ENCODE results near the gene BCAN. TPM values are rescaled to one million over a fixed set of nuclear protein-coding genes. Genes with fewer than 3 reads are reported as not detected.

BCAN gene
- total and polyA plus RNA-seq, 2 of the 8 experiments (the other 6 are each of a cell fraction or from before 2014, with no cell fraction given) = 4.5 to 24.0 TPM

- Histone ChIP-seq H2BK20ac (ENCODE audit: low read length) (peak overlapping the region; percentile 94), H3K27me3 (replicated peaks in 1 of 4; ENCODE audit: control insufficient read depth in 3 of 4, extremely low read depth in 1 of 4, insufficient read depth in 3 of 4, low read length in 3 of 4) (peaks cover 0 to 7% (median 0%) of the 10 kb centered on the region in 4 experiments; a peak in 2 of 7 replicates), H2AK5ac (ENCODE audit: low read depth, low read length) (peak overlapping the region; percentile 98), H2BK12ac (ENCODE audit: low read depth, low read length) (peak overlapping the region; percentile 99), H3K4me1 (replicated peaks in 1 of 4; ENCODE audit: control insufficient read depth in 3 of 4, insufficient read depth in 4 of 4, low read length in 3 of 4) (peaks cover 24 to 50% (median 38%) of the 10 kb centered on the region in 4 experiments), H3K27ac (ENCODE audit: low read depth, low read length) (peak overlapping the region; percentile 74), H3K36me3 (ENCODE audit: control insufficient read depth in 2 of 4, insufficient read depth in 4 of 4, low read length in 3 of 4) (peaks cover 4 to 13% (median 6%) of the 10 kb centered on the region in 4 experiments), H3K23me2 (ENCODE audit: low read depth, low read length) (peaks cover 10% of the 10 kb centered on the region; the same call in 1 of the 2 replicates), H2AFZ (ENCODE audit: low read length) (no peak overlapping the region), H3K4me3 (ENCODE audit: extremely low read depth in 1 of 4, insufficient read depth in 2 of 4, low read depth in 3 of 4, low read length in 4 of 4) (peak overlapping the region in 1 of 4 experiments; percentile 49; a peak in 3 of 8 replicates), H3K4me2 (ENCODE audit: insufficient read depth in 1 of 2, low read depth in 2 of 2, low read length in 2 of 2) (peak overlapping the region; percentile 14 to 72), H4K5ac (ENCODE audit: insufficient read length, low read depth, low read length) (peak overlapping the region; percentile 44), H4K8ac (ENCODE audit: extremely low read depth, insufficient read depth, low read length) (peak overlapping the region; percentile 51; the same call in 1 of the 2 replicates), H3K14ac (ENCODE audit: insufficient read length) (no peak overlapping the region), H3K23ac (ENCODE audit: insufficient read length) (no peak overlapping the region), H3K9ac (replicated peaks in 1 of 4; ENCODE audit: extremely low read depth in 1 of 4, low read depth in 3 of 4, low read length in 3 of 4) (peak overlapping the region in 2 of 4 experiments; percentile 28 to 29; a peak in 4 of 7 replicates), H3K56ac (replicated peaks; ENCODE audit: insufficient read length, low read depth, low read length) (peak overlapping the region; percentile 70), H4K20me1 (replicated peaks in 1 of 2; ENCODE audit: control insufficient read depth in 1 of 2, insufficient read depth in 2 of 2, low read length in 2 of 2) (no peaks in the 10 kb centered on the region), H3K79me2 (ENCODE audit: control insufficient read depth in 1 of 2, insufficient read depth in 2 of 2, low read length in 2 of 2) (no peaks in the 10 kb centered on the region), H3K18ac (ENCODE audit: extremely low read depth, low read length) (peak overlapping the region; percentile 93), H3K79me1 (ENCODE audit: low read depth, low read length) (no peaks in the 10 kb centered on the region), H2BK15ac (ENCODE audit: low read length) (peak overlapping the region; percentile 92; the same call in 1 of the 2 replicates), H3K9me3 (ENCODE audit: insufficient read depth in 2 of 2, low read depth in 1 of 2, low read length in 1 of 2) (no peaks in the 10 kb centered on the region), H4K91ac (replicated peaks; ENCODE audit: insufficient read length, low read length) (peak overlapping the region; percentile 96), H2BK5ac (ENCODE audit: low read depth, low read length) (peak overlapping the region; percentile 97), H2BK120ac (replicated peaks; ENCODE audit: low read depth, low read length) (peak overlapping the region; percentile 12), H3K4ac (replicated peaks; ENCODE audit: insufficient read length, low read depth, low read length) (peak overlapping the region; percentile 73)
- WGBS, 2 experiments (ENCODE audit: extremely low coverage in 1 of 2, insufficient coverage in 1 of 2, insufficient read length in 1 of 2, insufficient replicate concordance in 2 of 2, low coverage in 1 of 2, low lambda C conversion rate in 2 of 2, missing lambda C conversion rate in 1 of 2) = 30% methylated on average over 11 of the region's 12 CpGs; no CpG with 5 or more reads in 1 of the 2 experiments
- FAIRE-seq (no peak), DNase-seq (ENCODE audit: low read depth in 1 of 2, low spot score in 2 of 2) (peak in 1 of 2 experiments; percentile 68)
- CTCF ChIA-PET (ENCODE audit: partially characterized antibody) = interaction anchor here (0.6 to 66.0 kb wide), 7 partner anchors 7 to 166 kb away, joined by 3 to 4284 read pairs (median 132); partner anchors contain the start of genes BCAN, CRABP2, HAPLN2 and INSRR
- POLR2A ChIA-PET (ENCODE audit: partially characterized antibody) = interaction anchor here (0.6 to 13.9 kb wide), 12 partner anchors 10 to 166 kb away, joined by 3 to 530 read pairs (median 6); partner anchors contain the start of genes CRABP2, ISG20L2, METTL25B and NES
- TF ChIP-seq CHD1 (IDR thresholded peaks at IDR 0.05; ENCODE audit: low read depth, low read length) (no peak), ATF2 (IDR thresholded peaks at IDR 0.05; ENCODE audit: low read length) (no peak), TEAD4 (IDR thresholded peaks at IDR 0.05; ENCODE audit: low read depth, low read length) (no peak), NANOG (IDR thresholded peaks at IDR 0.05; ENCODE audit: insufficient read depth, low read depth, low read length, poor library complexity, severe bottlenecking) (no peak), SUZ12 (IDR thresholded peaks at IDR 0.05; ENCODE audit: low read length) (no peak), BCL11A (IDR thresholded peaks at IDR 0.05; ENCODE audit: low read depth in 2 of 2, low read length in 2 of 2) (no peak), EZH2 (IDR thresholded peaks at IDR 0.05; ENCODE audit: low read depth, low read length, severe bottlenecking) (no peak), PHF8 (conservative IDR thresholded peaks at IDR 0.05; ENCODE audit: low read depth, low read length) (no peak)
These were observed 52.2 kb downstream of the BCAN start for GRCh38 chr1:156693848-156694689.

All from H1 (cell line).